ENCODE measurements around the gene PAX5. TPM values are rescaled to one million over a fixed set of nuclear protein-coding genes. Genes with fewer than 3 reads are reported as not detected.

PAX5 gene
- total RNA-seq, 2 experiments from 2014 or later = 62.5 to 141 TPM

DNA sequence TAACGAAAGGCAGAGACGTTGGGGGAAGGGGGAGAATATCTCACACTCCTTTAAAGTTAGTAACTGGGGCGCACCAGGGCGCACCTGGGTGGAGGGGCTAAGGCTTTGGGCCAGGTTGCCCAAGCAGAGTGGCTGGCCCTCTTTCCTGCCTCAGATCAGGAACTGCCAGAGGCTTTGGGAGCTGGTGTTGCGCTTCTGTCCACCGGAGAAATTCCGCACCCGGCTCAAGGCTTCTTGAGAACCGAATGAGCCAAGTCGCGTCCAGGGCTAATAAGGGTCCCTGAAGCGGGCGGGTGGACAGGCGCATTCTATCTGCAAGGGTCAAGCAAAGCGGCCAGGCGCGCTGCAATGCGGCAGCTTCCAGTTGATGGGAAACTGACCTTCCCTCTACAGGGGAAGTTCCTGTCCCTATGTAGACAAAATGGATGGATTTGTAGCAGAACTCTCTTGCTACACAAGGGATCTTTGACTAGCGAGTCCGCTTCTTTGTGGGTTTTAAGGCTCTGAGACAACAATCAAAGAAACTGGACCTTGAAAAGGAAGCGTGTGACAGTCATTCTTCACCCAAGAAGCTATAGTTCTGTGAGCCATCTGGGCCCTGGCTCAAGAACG is 5.5 kb downstream of the PAX5 start:
- ChIA-PET POLR2A (interaction anchor here (0.9 to 2.0 kb wide), 6 partner anchors 24 to 274 kb away, joined by 4 to 9 read pairs (median 5); no protein-coding TSS in a partner anchor), CTCF (ENCODE audit: unreplicated experiment) (interaction anchor here (1.3 kb wide), 1 partner anchor 385 kb away, joined by 4 read pairs; no protein-coding TSS in a partner anchor)
- peak overlapping the region; percentile 88 for H3K4me3 ChIP-seq (ENCODE audit: low read depth, low read length, poor library complexity, severe bottlenecking)
- H3K36me3 ChIP-seq (ENCODE audit: insufficient read depth, low read length) = peaks cover 63% of the 10 kb centered on the region
- H3K27ac ChIP-seq (ENCODE audit: low read depth, low read length, poor library complexity, severe bottlenecking) = peak overlapping the region; percentile 95
- no peak overlapping the region for H2AFZ ChIP-seq (ENCODE audit: low read length)
- intact Hi-C loops (cut with micrococcal nuclease; ENCODE audit: unreplicated experiment) = no loop called here
- peaks cover 97% of the 10 kb centered on the region for H3K79me2 ChIP-seq (ENCODE audit: insufficient read depth, low read depth, low read length)
- H3K4me2 ChIP-seq (ENCODE audit: low read length) = peak overlapping the region; percentile 81
- no TSS peak for BruUV-seq (replicated peaks)
- peaks cover 49% of the 10 kb centered on the region for H4K20me1 ChIP-seq (ENCODE audit: insufficient read depth, low read length)
- no peaks in the 10 kb centered on the region for H3K9me2 ChIP-seq (ENCODE audit: insufficient read depth, low read length)
- TF ChIP-seq, protein P1, sequence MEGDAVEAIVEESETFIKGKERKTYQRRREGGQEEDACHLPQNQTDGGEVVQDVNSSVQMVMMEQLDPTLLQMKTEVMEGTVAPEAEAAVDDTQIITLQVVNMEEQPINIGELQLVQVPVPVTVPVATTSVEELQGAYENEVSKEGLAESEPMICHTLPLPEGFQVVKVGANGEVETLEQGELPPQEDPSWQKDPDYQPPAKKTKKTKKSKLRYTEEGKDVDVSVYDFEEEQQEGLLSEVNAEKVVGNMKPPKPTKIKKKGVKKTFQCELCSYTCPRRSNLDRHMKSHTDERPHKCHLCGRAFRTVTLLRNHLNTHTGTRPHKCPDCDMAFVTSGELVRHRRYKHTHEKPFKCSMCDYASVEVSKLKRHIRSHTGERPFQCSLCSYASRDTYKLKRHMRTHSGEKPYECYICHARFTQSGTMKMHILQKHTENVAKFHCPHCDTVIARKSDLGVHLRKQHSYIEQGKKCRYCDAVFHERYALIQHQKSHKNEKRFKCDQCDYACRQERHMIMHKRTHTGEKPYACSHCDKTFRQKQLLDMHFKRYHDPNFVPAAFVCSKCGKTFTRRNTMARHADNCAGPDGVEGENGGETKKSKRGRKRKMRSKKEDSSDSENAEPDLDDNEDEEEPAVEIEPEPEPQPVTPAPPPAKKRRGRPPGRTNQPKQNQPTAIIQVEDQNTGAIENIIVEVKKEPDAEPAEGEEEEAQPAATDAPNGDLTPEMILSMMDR (conservative IDR thresholded peaks at IDR 0.05; ENCODE audit: low read length) = no peak
- TF ChIP-seq EZH2phosphoT487 (IDR thresholded peaks at IDR 0.05; ENCODE audit: borderline replicate concordance, low read depth, low read length) = no peak
- DNase-seq (ENCODE audit: low spot score) = peak; percentile 58
- H3K4me1 ChIP-seq (ENCODE audit: insufficient read depth, low read length, poor library complexity, severe bottlenecking) = peaks cover 70% of the 10 kb centered on the region
- no peaks in the 10 kb centered on the region for H3K9me3 ChIP-seq (ENCODE audit: low read length)

DNA sequence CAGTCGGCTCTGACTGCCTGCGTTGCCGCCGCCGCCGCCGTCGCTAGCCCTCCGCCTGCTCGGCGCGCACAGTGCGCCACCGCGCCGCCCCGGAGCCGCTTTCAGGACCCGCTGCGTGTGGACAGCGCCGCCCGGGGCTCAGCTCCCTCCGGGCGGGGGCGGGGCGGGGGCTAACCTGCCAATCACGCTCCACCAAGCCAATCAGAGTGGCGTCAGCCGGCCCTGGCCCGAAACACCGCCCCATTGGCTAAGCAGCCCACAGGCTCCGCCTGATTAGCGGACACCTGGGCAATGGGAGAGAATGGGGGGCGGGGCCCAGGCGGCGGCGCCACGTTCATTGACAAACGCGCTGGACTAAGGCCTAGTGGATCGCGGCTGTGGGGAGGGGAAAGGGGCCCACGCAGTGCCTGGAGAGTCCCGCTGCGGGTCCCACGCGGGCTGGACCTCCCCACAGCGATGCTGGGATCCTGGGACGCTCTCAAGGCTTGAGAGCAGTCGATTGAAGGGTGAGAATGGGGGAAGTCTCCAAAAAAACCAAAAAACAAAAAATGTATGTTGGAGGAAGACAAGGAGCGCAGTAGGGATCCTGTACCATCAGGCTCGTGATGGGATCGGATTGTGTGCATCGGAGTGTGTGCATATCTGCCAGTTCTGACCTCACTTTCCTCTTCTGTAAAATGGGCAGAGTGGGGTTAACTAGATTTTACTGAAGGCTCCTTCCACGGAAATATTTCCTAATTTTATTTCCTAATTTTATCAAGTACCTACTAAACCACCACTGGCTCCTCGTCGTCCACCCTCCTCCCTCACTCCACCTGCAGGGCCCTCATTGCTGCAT is 6.3 kb downstream of the PAX5 start:
- peaks cover 63% of the 10 kb centered on the region for H3K36me3 ChIP-seq (ENCODE audit: insufficient read depth, low read length)
- no peaks in the 10 kb centered on the region for H3K9me3 ChIP-seq (ENCODE audit: low read length)
- peak overlapping the region; percentile 95 for H3K27ac ChIP-seq (ENCODE audit: low read depth, low read length, poor library complexity, severe bottlenecking)
- H3K79me2 ChIP-seq (ENCODE audit: insufficient read depth, low read depth, low read length) = peaks cover 97% of the 10 kb centered on the region
- TF ChIP-seq, protein P1 (conservative IDR thresholded peaks at IDR 0.05; ENCODE audit: low read length) = peak; percentile 34; the same call in 1 of the 2 replicates
- no peak for TF ChIP-seq EZH2phosphoT487 (IDR thresholded peaks at IDR 0.05; ENCODE audit: borderline replicate concordance, low read depth, low read length)
- DNase-seq (ENCODE audit: low spot score) = peak; percentile 99
- H3K4me3 ChIP-seq (ENCODE audit: low read depth, low read length, poor library complexity, severe bottlenecking) = peak overlapping the region; percentile 88
- CTCF ChIA-PET (ENCODE audit: unreplicated experiment) = interaction anchor here (0.6 kb wide), 6 partner anchors 9 to 270 kb away, joined by 3 to 16 read pairs (median 4); no protein-coding TSS in a partner anchor
- peak overlapping the region; percentile 98 for H3K4me2 ChIP-seq (ENCODE audit: low read length)
- no peaks in the 10 kb centered on the region for H3K9me2 ChIP-seq (ENCODE audit: insufficient read depth, low read length)
- POLR2A ChIA-PET = interaction anchor here (0.5 to 0.8 kb wide), 7 partner anchors 11 to 171 kb away, joined by 3 to 8 read pairs (median 3); no protein-coding TSS in a partner anchor
- H4K20me1 ChIP-seq (ENCODE audit: insufficient read depth, low read length) = peaks cover 52% of the 10 kb centered on the region
- TSS peak; percentile 66 for BruUV-seq (replicated peaks)
- H3K4me1 ChIP-seq (ENCODE audit: insufficient read depth, low read length, poor library complexity, severe bottlenecking) = peaks cover 78% of the 10 kb centered on the region
- no peak overlapping the region for H2AFZ ChIP-seq (ENCODE audit: low read length)
- intact Hi-C loops (cut with micrococcal nuclease; ENCODE audit: unreplicated experiment) = no loop called here
